Fibroblast of lung (primary cell): ENCODE data around the gene TMED7. TPM values are rescaled to one million over a fixed set of nuclear protein-coding genes. Genes with fewer than 3 reads are reported as not detected.

ENCODE experiments used
- DNase-seq, 2 donors: peaks; one replicate each; pipeline versions ENCODE4 v3.0.0 to v3.0.0-alpha.2; 2010; ENCODE audit warnings: low read depth in 2 of 2
- H2AFZ ChIP-seq: 2 replicates; pipeline ENCODE4 v1.5.1; 2012; ENCODE audit warnings: low read length, control low read depth, inconsistent platforms
- H3K27ac ChIP-seq: 2 replicates; pipeline ENCODE4 v1.5.1; 2011; ENCODE audit warnings: low read length, control low read depth; ENCODE audit not compliant: insufficient read depth
- H3K27me3 ChIP-seq: 2 replicates; pipeline ENCODE4 v1.5.1; 2011; ENCODE audit warnings: mild to moderate bottlenecking, low read length; ENCODE audit not compliant: control insufficient read depth, insufficient read depth
- H3K36me3 ChIP-seq: 2 replicates; pipeline ENCODE4 v1.5.1; 2011; ENCODE audit warnings: low read length; ENCODE audit not compliant: control insufficient read depth, insufficient read depth
- H3K4me1 ChIP-seq: 2 replicates; pipeline ENCODE4 v1.5.1; 2011; ENCODE audit warnings: low read length; ENCODE audit not compliant: control insufficient read depth, insufficient read depth; ENCODE audit errors: extremely low read depth
- H3K4me2 ChIP-seq: 2 replicates; pipeline ENCODE4 v1.5.1; 2011; ENCODE audit warnings: low read length, control low read depth; ENCODE audit not compliant: insufficient read depth; ENCODE audit errors: extremely low read depth
- H3K4me3 ChIP-seq, 4 experiments: fragments of 200-600 bp in 1 of 4; sonication (generic) in 1 of 4; replicated peaks in 1 of 4; 2 replicates each; pipeline ENCODE4 v1.5.1; 2011 to 2016; ENCODE audit warnings: low read length in 4 of 4, low read depth in 3 of 4, mild to moderate bottlenecking in 3 of 4, control low read depth in 2 of 4, inconsistent platforms in 1 of 4, mixed read lengths in 1 of 4; ENCODE audit not compliant: insufficient read depth in 1 of 4; ENCODE audit errors: control extremely low read depth in 1 of 4
- H3K79me2 ChIP-seq: 2 replicates; pipeline ENCODE4 v1.5.1; 2012; ENCODE audit warnings: mild to moderate bottlenecking, low read length, inconsistent platforms; ENCODE audit not compliant: control insufficient read depth, insufficient read depth
- H3K9ac ChIP-seq: 2 replicates; pipeline ENCODE4 v1.5.1; 2011; ENCODE audit warnings: mild to moderate bottlenecking, low read length, control low read depth; ENCODE audit not compliant: insufficient read depth
- H3K9me3 ChIP-seq: 2 replicates; pipeline ENCODE4 v1.5.1; 2012; ENCODE audit warnings: low read depth, low read length; ENCODE audit not compliant: control insufficient read depth, insufficient read depth
- H4K20me1 ChIP-seq: 2 replicates; pipeline ENCODE4 v1.5.1; 2011; ENCODE audit warnings: low read length; ENCODE audit not compliant: control insufficient read depth, insufficient read depth; ENCODE audit errors: extremely low read depth
- EZH2 ChIP-seq: IDR thresholded peaks from 2 replicates; pipeline ENCODE4 v1.5.1; 2012; ENCODE audit warnings: low read length, control low read depth, mild to moderate bottlenecking; ENCODE audit errors: missing control alignments
- polyA plus RNA-seq, 2 donors: library from polyadenylated mRNA; depleted of rRNA in 1 of 2; stranded (reverse) in 1 of 2; unstranded in 1 of 2; fragments of >200 nt; gene quantifications; 2 replicates each; pipeline ENCODE4 v1.2.1, GENCODE V29; 2011 to 2012; ENCODE audit warnings: missing spikeins in 1 of 2
- total RNA-seq: library from RNA; depleted of rRNA; stranded (reverse); fragments of >200 nt; gene quantifications from 2 replicates; pipeline ENCODE4 v1.2.1, GENCODE V29; 2014
- TF ChIP-seq, protein P1 (sequence below), 2 donors: IDR thresholded peaks in 1 of 2; conservative IDR thresholded peaks in 1 of 2; 1 replicate in 1 of 2; 2 replicates in 1 of 2; pipeline ENCODE4 v1.5.1; 2011 to 2012; ENCODE audit warnings: low read length in 2 of 2, control low read depth in 1 of 2, inconsistent platforms in 1 of 2, low read depth in 1 of 2, mild to moderate bottlenecking in 1 of 2

The TMED7 gene
- total and polyA plus RNA-seq, 2 donors (not counting 1 experiment from before 2014, with no cell fraction given) = 104 to 154 TPM

GRCh38 chr5:115584501-115584900 lies 41.3 kb downstream of the TMED7 start:
- H4K20me1 ChIP-seq = no peaks in the 10 kb centered on the region
- no peaks in the 10 kb centered on the region for H3K9me3 ChIP-seq
- H3K4me3 ChIP-seq = no peak overlapping the region
- no peaks in the 10 kb centered on the region for H3K27me3 ChIP-seq
- no peak for DNase-seq
- H3K79me2 ChIP-seq = peaks cover 57% of the 10 kb centered on the region
- no peak overlapping the region for H3K9ac ChIP-seq
- H3K36me3 ChIP-seq = peaks cover 2% of the 10 kb centered on the region
- no peak overlapping the region for H2AFZ ChIP-seq
- H3K4me1 ChIP-seq = peaks cover 4% of the 10 kb centered on the region
- H3K27ac ChIP-seq = no peak overlapping the region
- H3K4me2 ChIP-seq = no peak overlapping the region
- no peak for TF ChIP-seq EZH2
- TF ChIP-seq, protein P1, sequence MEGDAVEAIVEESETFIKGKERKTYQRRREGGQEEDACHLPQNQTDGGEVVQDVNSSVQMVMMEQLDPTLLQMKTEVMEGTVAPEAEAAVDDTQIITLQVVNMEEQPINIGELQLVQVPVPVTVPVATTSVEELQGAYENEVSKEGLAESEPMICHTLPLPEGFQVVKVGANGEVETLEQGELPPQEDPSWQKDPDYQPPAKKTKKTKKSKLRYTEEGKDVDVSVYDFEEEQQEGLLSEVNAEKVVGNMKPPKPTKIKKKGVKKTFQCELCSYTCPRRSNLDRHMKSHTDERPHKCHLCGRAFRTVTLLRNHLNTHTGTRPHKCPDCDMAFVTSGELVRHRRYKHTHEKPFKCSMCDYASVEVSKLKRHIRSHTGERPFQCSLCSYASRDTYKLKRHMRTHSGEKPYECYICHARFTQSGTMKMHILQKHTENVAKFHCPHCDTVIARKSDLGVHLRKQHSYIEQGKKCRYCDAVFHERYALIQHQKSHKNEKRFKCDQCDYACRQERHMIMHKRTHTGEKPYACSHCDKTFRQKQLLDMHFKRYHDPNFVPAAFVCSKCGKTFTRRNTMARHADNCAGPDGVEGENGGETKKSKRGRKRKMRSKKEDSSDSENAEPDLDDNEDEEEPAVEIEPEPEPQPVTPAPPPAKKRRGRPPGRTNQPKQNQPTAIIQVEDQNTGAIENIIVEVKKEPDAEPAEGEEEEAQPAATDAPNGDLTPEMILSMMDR (conservative IDR thresholded peaks at IDR 0.05 in 1 of 2, IDR thresholded peaks at IDR 0.05 in 1 of 2; ENCODE audit: low read depth in 1 of 2, low read length in 2 of 2) = no peak

- Histone ChIP-seq H3K4me3 (no peak overlapping the region), H3K27me3 (no peaks in the 10 kb centered on the region), H3K36me3 (peaks cover 2% of the 10 kb centered on the region), H4K20me1 (no peaks in the 10 kb centered on the region), H3K4me1 (peaks cover 4% of the 10 kb centered on the region), H3K4me2 (peak overlapping the region; percentile 15), H3K27ac (peak overlapping the region; percentile 52), H2AFZ (no peak overlapping the region), H3K9me3 (no peaks in the 10 kb centered on the region), H3K9ac (no peak overlapping the region), H3K79me2 (peaks cover 60% of the 10 kb centered on the region)
- no peak for TF ChIP-seq EZH2
- TF ChIP-seq, protein P1 (conservative IDR thresholded peaks at IDR 0.05 in 1 of 2, IDR thresholded peaks at IDR 0.05 in 1 of 2; ENCODE audit: low read depth in 1 of 2, low read length in 2 of 2) = no peak
- DNase-seq = peak; percentile 85 to 97
These were observed 42.4 kb downstream of the TMED7 start for GRCh38 chr5:115583474-115583873.

- H4K20me1 ChIP-seq = no peaks in the 10 kb centered on the region
- no peak overlapping the region for H3K27ac ChIP-seq
- TF ChIP-seq, protein P1 (conservative IDR thresholded peaks at IDR 0.05 in 1 of 2, IDR thresholded peaks at IDR 0.05 in 1 of 2; ENCODE audit: low read depth in 1 of 2, low read length in 2 of 2) = no peak
- no peak for TF ChIP-seq EZH2
- H3K4me3 ChIP-seq = no peak overlapping the region
- H3K79me2 ChIP-seq = peaks cover 52% of the 10 kb centered on the region
- DNase-seq = no peak
- no peak overlapping the region for H2AFZ ChIP-seq
- no peaks in the 10 kb centered on the region for H3K27me3 ChIP-seq
- H3K36me3 ChIP-seq = peaks cover 2% of the 10 kb centered on the region
- peaks cover 8% of the 10 kb centered on the region for H3K4me1 ChIP-seq
- no peak overlapping the region for H3K9ac ChIP-seq
- H3K9me3 ChIP-seq = no peaks in the 10 kb centered on the region
- H3K4me2 ChIP-seq = no peak overlapping the region
These were observed 44.9 kb downstream of the TMED7 start for GRCh38 chr5:115580941-115581340.
